Spinal cord (tissue), 10 donors: ENCODE results near the gene NRAP. TPM values are rescaled to one million over a fixed set of nuclear protein-coding genes. Genes with fewer than 3 reads are reported as not detected.
A peak's percentile ranks its signal among the peaks of the same experiment; 100 is the strongest.

Experiments used
- DNase-seq, 6 donors: peaks; one replicate each; pipeline versions ENCODE4 v3.0.0 to v3.0.0-alpha.2; 2013 to 2015; ENCODE audit warnings: low spot score in 6 of 6, low read depth in 4 of 6
- H3K27ac ChIP-seq: one replicate; pipeline ENCODE4 v1.5.1; 2013; ENCODE audit warnings: low read depth, low read length, control low read depth
- H3K27me3 ChIP-seq: one replicate; pipeline ENCODE4 v1.6.1; 2013; ENCODE audit warnings: low read length; ENCODE audit not compliant: control insufficient read depth, insufficient read depth
- H3K36me3 ChIP-seq: one replicate; pipeline ENCODE4 v1.6.1; 2013; ENCODE audit warnings: low read length; ENCODE audit not compliant: control insufficient read depth, insufficient read depth
- H3K4me1 ChIP-seq: one replicate; pipeline ENCODE4 v1.6.1; 2013; ENCODE audit warnings: low read length; ENCODE audit not compliant: control insufficient read depth, insufficient read depth
- H3K4me3 ChIP-seq: one replicate; pipeline ENCODE4 v1.5.1; 2013; ENCODE audit warnings: low read depth, low read length, control low read depth
- H3K9me3 ChIP-seq: one replicate; pipeline ENCODE4 v1.6.1; 2013; ENCODE audit warnings: low read length; ENCODE audit not compliant: control insufficient read depth, insufficient read depth
- WGBS: methylation state at CpG from one replicate; pipeline ENCODE4 v1.1.5; 2013; ENCODE audit warnings: missing lambda C conversion rate; ENCODE audit not compliant: insufficient coverage; 5-methylcytosine and 5-hydroxymethylcytosine counted together
- polyA plus RNA-seq, 2 donors: library from polyadenylated mRNA; unstranded; fragments of 120-200 nt; gene quantifications; one replicate each; pipeline ENCODE4 v1.2.1, GENCODE V29; 2013; ENCODE audit not compliant: insufficient read length in 2 of 2
- total RNA-seq, 2 donors: library from RNA; depleted of rRNA in 1 of 2; stranded (reverse); fragments of 120-200 nt in 1 of 2; fragments of >200 nt in 1 of 2; gene quantifications; one replicate each; pipeline versions ENCODE4 v1.2.3 to v1.2.4, GENCODE V29; 2013 to 2014
- donor health status: healthy.

Gene NRAP
- total and polyA plus RNA-seq, 4 donors = under 0.01 to 0.11 (median 0.09) TPM

GRCh38 chr10:113616244-113617074 lies 47.4 kb downstream of the NRAP start:
- peak in 2 of 6 donors; percentile 47 to 78 for DNase-seq
- Histone ChIP-seq H3K27ac (no peak overlapping the region), H3K4me3 (no peak overlapping the region), H3K27me3 (peaks cover 7% of the 10 kb centered on the region), H3K4me1 (peaks cover 33% of the 10 kb centered on the region), H3K36me3 (no peaks in the 10 kb centered on the region), H3K9me3 (no peaks in the 10 kb centered on the region)
- 40% methylated on average over 2 of the region's 5 CpGs for WGBS

GRCh38 chr10:113613977-113614690 lies 49.7 kb downstream of the NRAP start:
- Histone ChIP-seq H3K27me3 (peaks cover 7% of the 10 kb centered on the region), H3K27ac (no peak overlapping the region), H3K9me3 (no peaks in the 10 kb centered on the region), H3K4me1 (peaks cover 32% of the 10 kb centered on the region), H3K4me3 (no peak overlapping the region), H3K36me3 (no peaks in the 10 kb centered on the region)
- WGBS = 46% methylated on average over 9 of the region's 15 CpGs
- DNase-seq = peak in 1 of 6 donors; percentile 32

GRCh38 chr10:113613427-113613826 lies 50.4 kb downstream of the NRAP start:
- Histone ChIP-seq H3K36me3 (no peaks in the 10 kb centered on the region), H3K4me1 (peaks cover 32% of the 10 kb centered on the region), H3K4me3 (no peak overlapping the region), H3K27ac (no peak overlapping the region), H3K9me3 (no peaks in the 10 kb centered on the region), H3K27me3 (peaks cover 7% of the 10 kb centered on the region)
- no peak for DNase-seq
- WGBS = 100% methylated on average over 1 of the region's 2 CpGs

GRCh38 chr10:113612154-113612553 lies 51.7 kb downstream of the NRAP start:
- Histone ChIP-seq H3K36me3 (no peaks in the 10 kb centered on the region), H3K9me3 (no peaks in the 10 kb centered on the region), H3K4me3 (no peak overlapping the region), H3K27ac (no peak overlapping the region), H3K27me3 (peaks cover 5% of the 10 kb centered on the region), H3K4me1 (peaks cover 31% of the 10 kb centered on the region)
- 51% methylated on average over 3 of the region's 3 CpGs for WGBS
- peak in 2 of 6 donors; percentile 18 to 66 for DNase-seq

- WGBS = 35% methylated on average over 17 of the region's 26 CpGs
- no peak overlapping the region for H3K27ac ChIP-seq
- DNase-seq = peak in 1 of 6 donors; percentile 71
- no peaks in the 10 kb centered on the region for H3K27me3 ChIP-seq
- peaks cover 26% of the 10 kb centered on the region for H3K4me1 ChIP-seq
- H3K4me3 ChIP-seq = no peak overlapping the region
- H3K9me3 ChIP-seq = no peaks in the 10 kb centered on the region
- no peaks in the 10 kb centered on the region for H3K36me3 ChIP-seq
These were observed 52.9 kb downstream of the NRAP start for GRCh38 chr10:113610631-113611601.

- WGBS = 84% methylated on average over 3 of the region's 4 CpGs
- H3K36me3 ChIP-seq = no peaks in the 10 kb centered on the region
- no peaks in the 10 kb centered on the region for H3K27me3 ChIP-seq
- no peak overlapping the region for H3K27ac ChIP-seq
- H3K4me1 ChIP-seq = peaks cover 29% of the 10 kb centered on the region
- DNase-seq = no peak
- H3K9me3 ChIP-seq = no peaks in the 10 kb centered on the region
- no peak overlapping the region for H3K4me3 ChIP-seq
These were observed 54.1 kb downstream of the NRAP start for GRCh38 chr10:113609704-113610108.

GRCh38 chr10:113605268-113605978 lies 58.4 kb downstream of the NRAP start:
- Histone ChIP-seq H3K4me1 (peaks cover 2% of the 10 kb centered on the region), H3K36me3 (no peaks in the 10 kb centered on the region), H3K9me3 (no peaks in the 10 kb centered on the region), H3K4me3 (no peak overlapping the region), H3K27ac (no peak overlapping the region), H3K27me3 (no peaks in the 10 kb centered on the region)
- DNase-seq = peak in 1 of 6 donors; percentile 44
- WGBS = no CpG with 5 or more reads among the region's 13 CpGs

GRCh38 chr10:113604572-113604971 lies 59.3 kb downstream of the NRAP start:
- no peak overlapping the region for H3K4me3 ChIP-seq
- H3K9me3 ChIP-seq = no peaks in the 10 kb centered on the region
- H3K4me1 ChIP-seq = peaks cover 2% of the 10 kb centered on the region
- 94% methylated on average over 10 of the region's 12 CpGs for WGBS
- no peaks in the 10 kb centered on the region for H3K36me3 ChIP-seq
- no peak overlapping the region for H3K27ac ChIP-seq
- DNase-seq = no peak
- H3K27me3 ChIP-seq = no peaks in the 10 kb centered on the region
